Tibial artery (tissue), 4 donors: ENCODE results near the gene AHCYL2.
"Not testable (repeated sequence)": the region's sequence is repeated elsewhere in the genome, so short reads cannot be mapped to it uniquely, and the experiment has no call there.

Experiments
- DNase-seq, 2 donors: peaks; one replicate each; pipeline ENCODE4 v3.0.0-alpha.2; 2019
- H3K27ac ChIP-seq, 2 donors: fragments of 200-600 bp; sonication (generic) in 1 of 2; 1 replicate in 1 of 2; 2 replicates in 1 of 2; pipeline ENCODE4 v1.5.1; 2018 to 2019; ENCODE audit warnings: mild to moderate bottlenecking in 1 of 2
- H3K27me3 ChIP-seq, 2 donors: fragments of 200-600 bp; sonication (generic) in 1 of 2; one replicate each; pipeline versions ENCODE4 v1.5.1 to v1.6.0; 2016 to 2019
- H3K36me3 ChIP-seq, 3 donors: fragments of 200-600 bp; sonication (generic) in 2 of 3; one replicate each; pipeline ENCODE4 v1.5.1; 2016 to 2019; ENCODE audit warnings: mild to moderate bottlenecking in 2 of 3
- H3K4me1 ChIP-seq, 4 donors: fragments of 200-600 bp; sonication (generic) in 2 of 4; 1 replicate in 3 of 4; 2 replicates in 1 of 4; pipeline ENCODE4 v1.5.1; 2016 to 2019
- H3K4me3 ChIP-seq, 2 donors: fragments of 200-600 bp; sonication (generic) in 1 of 2; 1 replicate in 1 of 2; 2 replicates in 1 of 2; pipeline ENCODE4 v1.5.1; 2018 to 2019; ENCODE audit warnings: mild to moderate bottlenecking in 2 of 2
- H3K9me3 ChIP-seq, 3 donors: fragments of 200-600 bp; sonication (generic) in 1 of 3; one replicate each; pipeline ENCODE4 v1.5.1; 2016 to 2019
- CTCF ChIP-seq, 2 experiments: fragments of 200-600 bp in 1 of 2; fragments of 450-650 bp in 1 of 2; IDR thresholded peaks; one replicate each; pipeline ENCODE4 v1.5.1; 2017 to 2019; ENCODE audit warnings: antibody characterized with exemption in 2 of 2, mild to moderate bottlenecking in 1 of 2, moderate library complexity in 1 of 2
- intact Hi-C: fragments of 100-400 bp; cut with DNase I; formaldehyde crosslinking; loops from one replicate; pipeline ENCODE4 v1.15.0; 2023; ENCODE audit warnings: low total_unique reads

The AHCYL2 gene

GRCh38 chr7:129285111-129285510 is 60.3 kb downstream of the AHCYL2 start:
- H3K4me1 ChIP-seq: no peaks in the 10 kb centered on the region
- no peak overlapping the region for H3K27ac ChIP-seq
- intact Hi-C loops: no loop called here
- no peaks in the 10 kb centered on the region for H3K36me3 ChIP-seq
- H3K4me3 ChIP-seq: no peak overlapping the region
- H3K9me3 ChIP-seq: no peaks in the 10 kb centered on the region
- TF ChIP-seq CTCF (IDR thresholded peaks at IDR 0.05): no peak
- no peak for DNase-seq
- no peaks in the 10 kb centered on the region for H3K27me3 ChIP-seq

GRCh38 chr7:129292861-129293260 is 68.0 kb downstream of the AHCYL2 start:
- no peak overlapping the region for H3K27ac ChIP-seq
- no peaks in the 10 kb centered on the region for H3K27me3 ChIP-seq
- no peak overlapping the region for H3K4me3 ChIP-seq
- DNase-seq: no peak
- TF ChIP-seq CTCF (IDR thresholded peaks at IDR 0.05): no peak
- H3K36me3 ChIP-seq: no peaks in the 10 kb centered on the region
- H3K4me1 ChIP-seq: peaks cover 0 to 9% (median 4%) of the 10 kb centered on the region in 4 donors
- H3K9me3 ChIP-seq: no peaks in the 10 kb centered on the region
- intact Hi-C loops: no loop called here

- Histone ChIP-seq H3K27me3 (no peaks in the 10 kb centered on the region), H3K9me3 (no peaks in the 10 kb centered on the region), H3K4me1 (peaks cover 0 to 9% (median 4%) of the 10 kb centered on the region in 4 donors), H3K36me3 (no peaks in the 10 kb centered on the region), H3K4me3 (no peak overlapping the region), H3K27ac (peak overlapping the region in 1 of 2 donors; percentile 16)
- peak in 1 of 2 donors; percentile 32 for DNase-seq
- intact Hi-C loops: loop anchor here (5.0 kb wide), 1 partner anchor 78 kb away; no protein-coding TSS in a partner anchor
- TF ChIP-seq CTCF (IDR thresholded peaks at IDR 0.05): no peak
Observed at GRCh38 chr7:129295015-129295423, 70.2 kb downstream of the AHCYL2 start.

GRCh38 chr7:129298268-129298893 is 73.6 kb downstream of the AHCYL2 start:
- no peaks in the 10 kb centered on the region for H3K27me3 ChIP-seq
- peak; percentile 41 to 60 for TF ChIP-seq CTCF (IDR thresholded peaks at IDR 0.05)
- no peaks in the 10 kb centered on the region for H3K9me3 ChIP-seq
- peaks cover 0 to 9% (median 4%) of the 10 kb centered on the region in 4 donors for H3K4me1 ChIP-seq
- intact Hi-C loops: loop anchor here (5.0 kb wide), 1 partner anchor 81 kb away; no protein-coding TSS in a partner anchor
- H3K27ac ChIP-seq: no peak overlapping the region
- H3K36me3 ChIP-seq: no peaks in the 10 kb centered on the region
- H3K4me3 ChIP-seq: no peak overlapping the region
- DNase-seq: peak in 1 of 2 donors; percentile 28

GRCh38 chr7:129299889-129300288 is 75.1 kb downstream of the AHCYL2 start:
- no peak for TF ChIP-seq CTCF (IDR thresholded peaks at IDR 0.05)
- H3K27ac ChIP-seq: no peak overlapping the region
- intact Hi-C loops: loop anchor here (5.0 kb wide), 1 partner anchor 83 kb away; no protein-coding TSS in a partner anchor

GRCh38 chr7:129300299-129300698 is 75.5 kb downstream of the AHCYL2 start:
- H3K36me3 ChIP-seq, DNase-seq, H3K9me3 ChIP-seq, H3K4me1 ChIP-seq, H3K27ac ChIP-seq, H3K27me3 ChIP-seq, H3K4me3 ChIP-seq, intact Hi-C loops: not testable (repeated sequence)

More at GRCh38 chr7:129299889-129300288, 75.1 kb downstream of the AHCYL2 start:
- Histone ChIP-seq H3K9me3 (no peaks in the 10 kb centered on the region), H3K4me3 (no peak overlapping the region), H3K36me3 (no peaks in the 10 kb centered on the region), H3K27me3 (no peaks in the 10 kb centered on the region), H3K4me1 (peaks cover 0 to 6% (median 4%) of the 10 kb centered on the region in 4 donors)
- no peak for DNase-seq
